Breast epithelium (tissue), 4 donors: Measurements from ENCODE around the gene SATB1. TPM values are rescaled to one million over a fixed set of nuclear protein-coding genes. Genes with fewer than 3 reads are reported as not detected.

Experiments
- DNase-seq, 2 donors: peaks; one replicate each; pipeline ENCODE4 v3.0.0-alpha.2; 2019; ENCODE audit warnings: low spot score in 2 of 2
- H3K27ac ChIP-seq, 2 donors: fragments of 200-600 bp; sonication (generic) in 1 of 2; one replicate each; pipeline ENCODE4 v1.5.1; 2016 to 2019; ENCODE audit warnings: mild to moderate bottlenecking in 1 of 2
- H3K27me3 ChIP-seq, 2 donors: fragments of 200-600 bp; sonication (generic) in 1 of 2; one replicate each; pipeline versions ENCODE4 v1.5.1 to v1.6.0; 2017 to 2019; ENCODE audit warnings: control low read depth in 1 of 2, mild to moderate bottlenecking in 1 of 2
- H3K36me3 ChIP-seq: fragments of 200-600 bp; one replicate; pipeline ENCODE4 v1.5.1; 2019
- H3K4me1 ChIP-seq, 2 donors: fragments of 200-600 bp; sonication (generic); one replicate each; pipeline ENCODE4 v1.5.1; 2016 to 2019; ENCODE audit warnings: control low read depth in 1 of 2
- H3K4me3 ChIP-seq, 3 donors: fragments of 200-600 bp; sonication (generic); 1 replicate in 2 of 3; 2 replicates in 1 of 3; pipeline ENCODE4 v1.5.1; 2016 to 2019; ENCODE audit warnings: mild to moderate bottlenecking in 3 of 3, moderate library complexity in 2 of 3
- H3K9me3 ChIP-seq, 2 donors: fragments of 200-600 bp; sonication (generic) in 1 of 2; one replicate each; pipeline ENCODE4 v1.5.1; 2016 to 2019; ENCODE audit warnings: control low read depth in 1 of 2
- POLR2A ChIP-seq: fragments of 450-650 bp; IDR thresholded peaks from one replicate; pipeline ENCODE4 v1.6.1; 2016; ENCODE audit warnings: antibody characterized with exemption, mild to moderate bottlenecking, moderate library complexity
- POLR2AphosphoS5 ChIP-seq, 3 donors: sonication (generic); formaldehyde crosslinking; IDR thresholded peaks; one replicate each; pipeline ENCODE4 v1.6.1; 2017; ENCODE audit warnings: antibody characterized with exemption in 3 of 3
- intact Hi-C: fragments of 100-400 bp; cut with DNase I; formaldehyde crosslinking; loops from one replicate; pipeline ENCODE4 v1.15.1; 2023; ENCODE audit warnings: low total_unique reads
- total RNA-seq, 3 donors: library from RNA; depleted of rRNA; stranded (reverse); fragments of >200 nt; gene quantifications; one replicate each; pipeline ENCODE4 v1.1.0, GENCODE V29; 2016
- TF ChIP-seq, protein P1 (sequence below), 3 donors: fragments of 450-650 bp; IDR thresholded peaks; one replicate each; pipeline ENCODE4 v1.5.1; 2016 to 2017; ENCODE audit warnings: antibody characterized with exemption in 3 of 3, mild to moderate bottlenecking in 3 of 3, moderate library complexity in 3 of 3

SATB1 gene
- total RNA-seq, 3 donors from 2014 or later: 25.4 to 55.5 (median 51.1) TPM

DNA sequence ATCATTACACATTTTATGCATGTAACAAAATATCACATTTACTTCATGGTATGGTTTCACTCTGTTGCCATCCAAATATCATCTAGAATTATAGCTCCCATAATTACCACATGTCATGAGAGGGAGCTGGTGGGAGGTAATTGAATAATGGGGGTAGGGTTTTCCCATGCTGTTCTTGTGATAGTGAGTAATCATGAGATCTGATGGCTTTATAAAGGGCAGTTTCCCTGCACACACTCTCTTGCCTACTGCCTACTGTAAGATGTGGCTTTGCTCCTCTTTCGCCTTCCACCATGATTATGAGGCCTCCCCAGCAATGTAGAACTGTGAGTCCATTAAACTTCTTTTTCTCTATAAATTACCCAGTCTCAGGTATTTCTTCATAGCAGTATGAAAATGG, 123.4 kb downstream of the SATB1 start:
- Histone ChIP-seq H3K4me3 (no peak overlapping the region), H3K27me3 (no peaks in the 10 kb centered on the region), H3K27ac (no peak overlapping the region), H3K9me3 (peaks cover 0 to 9% of the 10 kb centered on the region in 2 donors), H3K36me3 (no peaks in the 10 kb centered on the region), H3K4me1 (no peaks in the 10 kb centered on the region)
- intact Hi-C loops: no loop called here
- no peak for DNase-seq
- TF ChIP-seq POLR2AphosphoS5 (IDR thresholded peaks at IDR 0.05): no peak
- no peak for TF ChIP-seq POLR2A
- TF ChIP-seq, protein P1, sequence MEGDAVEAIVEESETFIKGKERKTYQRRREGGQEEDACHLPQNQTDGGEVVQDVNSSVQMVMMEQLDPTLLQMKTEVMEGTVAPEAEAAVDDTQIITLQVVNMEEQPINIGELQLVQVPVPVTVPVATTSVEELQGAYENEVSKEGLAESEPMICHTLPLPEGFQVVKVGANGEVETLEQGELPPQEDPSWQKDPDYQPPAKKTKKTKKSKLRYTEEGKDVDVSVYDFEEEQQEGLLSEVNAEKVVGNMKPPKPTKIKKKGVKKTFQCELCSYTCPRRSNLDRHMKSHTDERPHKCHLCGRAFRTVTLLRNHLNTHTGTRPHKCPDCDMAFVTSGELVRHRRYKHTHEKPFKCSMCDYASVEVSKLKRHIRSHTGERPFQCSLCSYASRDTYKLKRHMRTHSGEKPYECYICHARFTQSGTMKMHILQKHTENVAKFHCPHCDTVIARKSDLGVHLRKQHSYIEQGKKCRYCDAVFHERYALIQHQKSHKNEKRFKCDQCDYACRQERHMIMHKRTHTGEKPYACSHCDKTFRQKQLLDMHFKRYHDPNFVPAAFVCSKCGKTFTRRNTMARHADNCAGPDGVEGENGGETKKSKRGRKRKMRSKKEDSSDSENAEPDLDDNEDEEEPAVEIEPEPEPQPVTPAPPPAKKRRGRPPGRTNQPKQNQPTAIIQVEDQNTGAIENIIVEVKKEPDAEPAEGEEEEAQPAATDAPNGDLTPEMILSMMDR (IDR thresholded peaks at IDR 0.05): no peak

DNA sequence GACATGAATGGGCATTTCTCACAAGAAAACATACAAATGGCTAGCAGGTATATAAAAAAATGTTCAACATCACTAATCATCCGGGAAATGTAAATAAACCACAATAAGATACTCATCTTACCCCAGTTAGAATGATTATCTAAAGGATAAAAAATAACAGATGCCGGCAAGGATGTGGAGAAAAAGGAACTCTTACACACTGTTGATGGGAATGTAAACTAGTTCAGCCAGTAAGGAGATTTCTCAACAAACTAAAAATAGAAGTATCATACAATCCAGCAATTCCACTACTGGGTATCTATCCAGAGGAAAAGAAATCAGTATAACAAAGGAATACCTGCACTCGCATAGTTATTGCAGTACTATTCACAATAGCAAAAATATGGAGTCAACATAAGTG, 124.2 kb downstream of the SATB1 start:
- intact Hi-C loops: no loop called here
- no peaks in the 10 kb centered on the region for H3K36me3 ChIP-seq
- DNase-seq: no peak
- no peaks in the 10 kb centered on the region for H3K27me3 ChIP-seq
- H3K27ac ChIP-seq: no peak overlapping the region
- no peak overlapping the region for H3K4me3 ChIP-seq
- peaks cover 0 to 16% of the 10 kb centered on the region in 2 donors for H3K9me3 ChIP-seq
- no peaks in the 10 kb centered on the region for H3K4me1 ChIP-seq
- TF ChIP-seq POLR2A: no peak
- no peak for TF ChIP-seq POLR2AphosphoS5 (IDR thresholded peaks at IDR 0.05)
- TF ChIP-seq, protein P1 (IDR thresholded peaks at IDR 0.05): no peak

DNA sequence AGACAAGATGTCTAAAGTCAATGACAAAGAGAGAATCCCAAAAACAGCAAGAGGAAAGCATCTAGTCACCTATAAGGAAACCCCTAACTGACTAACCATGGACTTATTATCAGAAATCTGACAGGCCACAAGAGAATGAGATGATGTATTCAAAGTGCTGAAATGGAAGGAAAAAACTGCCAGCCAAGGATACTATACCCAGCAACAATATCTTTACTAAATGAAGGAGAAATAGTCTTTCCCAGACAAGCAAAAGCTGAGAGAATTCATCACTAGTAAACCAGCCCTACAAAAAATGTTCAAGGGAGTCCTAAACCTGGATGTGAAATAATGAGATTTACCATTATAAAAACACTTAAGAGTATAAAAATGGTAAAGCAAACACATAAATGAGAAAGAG, 128.0 kb downstream of the SATB1 start:
- Histone ChIP-seq H3K27me3 (no peaks in the 10 kb centered on the region), H3K4me3 (no peak overlapping the region), H3K9me3 (peaks cover 0 to 25% of the 10 kb centered on the region in 2 donors), H3K4me1 (no peaks in the 10 kb centered on the region), H3K36me3 (no peaks in the 10 kb centered on the region), H3K27ac (no peak overlapping the region)
- TF ChIP-seq POLR2A (no peak), POLR2AphosphoS5 (IDR thresholded peaks at IDR 0.05) (no peak)
- TF ChIP-seq, protein P1 (IDR thresholded peaks at IDR 0.05): no peak
- intact Hi-C loops: no loop called here
- no peak for DNase-seq
